ENCODE measurements around the gene HJURP.
A peak's percentile ranks its signal among the peaks of the same experiment; 100 is the strongest.

Gene HJURP, protein sequence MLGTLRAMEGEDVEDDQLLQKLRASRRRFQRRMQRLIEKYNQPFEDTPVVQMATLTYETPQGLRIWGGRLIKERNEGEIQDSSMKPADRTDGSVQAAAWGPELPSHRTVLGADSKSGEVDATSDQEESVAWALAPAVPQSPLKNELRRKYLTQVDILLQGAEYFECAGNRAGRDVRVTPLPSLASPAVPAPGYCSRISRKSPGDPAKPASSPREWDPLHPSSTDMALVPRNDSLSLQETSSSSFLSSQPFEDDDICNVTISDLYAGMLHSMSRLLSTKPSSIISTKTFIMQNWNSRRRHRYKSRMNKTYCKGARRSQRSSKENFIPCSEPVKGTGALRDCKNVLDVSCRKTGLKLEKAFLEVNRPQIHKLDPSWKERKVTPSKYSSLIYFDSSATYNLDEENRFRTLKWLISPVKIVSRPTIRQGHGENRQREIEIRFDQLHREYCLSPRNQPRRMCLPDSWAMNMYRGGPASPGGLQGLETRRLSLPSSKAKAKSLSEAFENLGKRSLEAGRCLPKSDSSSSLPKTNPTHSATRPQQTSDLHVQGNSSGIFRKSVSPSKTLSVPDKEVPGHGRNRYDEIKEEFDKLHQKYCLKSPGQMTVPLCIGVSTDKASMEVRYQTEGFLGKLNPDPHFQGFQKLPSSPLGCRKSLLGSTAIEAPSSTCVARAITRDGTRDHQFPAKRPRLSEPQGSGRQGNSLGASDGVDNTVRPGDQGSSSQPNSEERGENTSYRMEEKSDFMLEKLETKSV
- total RNA-seq = 3.4 to 28.7 (median 8.0) reads per million in 17 experiments

DNA sequence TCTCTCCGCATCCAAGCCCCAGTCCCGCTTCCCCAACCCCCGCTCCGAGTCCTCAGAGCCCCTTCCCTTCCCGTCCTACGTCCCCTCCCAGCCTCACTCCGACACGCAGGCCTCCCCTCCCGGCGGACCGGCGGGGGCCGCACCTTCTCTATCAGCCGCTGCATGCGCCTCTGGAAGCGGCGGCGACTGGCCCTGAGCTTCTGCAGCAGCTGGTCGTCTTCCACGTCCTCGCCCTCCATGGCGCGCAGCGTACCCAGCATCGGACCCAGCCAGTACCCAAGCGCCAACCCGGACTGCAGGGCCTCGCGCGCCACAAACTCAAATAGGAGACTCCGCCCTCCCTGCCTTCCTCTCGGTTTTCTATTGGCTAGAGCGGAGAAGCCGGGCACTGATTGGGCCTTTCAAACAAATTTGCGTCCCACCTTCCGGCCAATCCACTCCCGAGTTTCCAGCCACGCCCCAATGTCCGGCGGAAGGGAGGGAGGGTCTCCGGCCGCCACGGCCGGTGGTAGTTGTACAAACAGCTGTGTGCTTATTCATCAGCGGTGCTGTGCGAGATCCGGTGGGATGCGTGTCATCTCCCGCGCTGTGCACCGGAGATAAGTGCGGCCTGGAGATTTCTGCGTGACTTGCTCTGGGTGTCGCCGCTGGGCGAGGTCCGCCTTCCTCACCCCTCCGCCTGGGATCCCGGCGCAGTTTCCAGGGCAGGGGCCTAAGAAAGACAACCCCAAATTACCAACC is at the start of gene HJURP:
TSS of gene HJURP (minus strand) at position 295 of the 741 bp plus-strand sequence. CDS start at position 260, 35 bp downstream.
- peak; percentile 94 to 96 (median 96) for DNase-seq

DNA sequence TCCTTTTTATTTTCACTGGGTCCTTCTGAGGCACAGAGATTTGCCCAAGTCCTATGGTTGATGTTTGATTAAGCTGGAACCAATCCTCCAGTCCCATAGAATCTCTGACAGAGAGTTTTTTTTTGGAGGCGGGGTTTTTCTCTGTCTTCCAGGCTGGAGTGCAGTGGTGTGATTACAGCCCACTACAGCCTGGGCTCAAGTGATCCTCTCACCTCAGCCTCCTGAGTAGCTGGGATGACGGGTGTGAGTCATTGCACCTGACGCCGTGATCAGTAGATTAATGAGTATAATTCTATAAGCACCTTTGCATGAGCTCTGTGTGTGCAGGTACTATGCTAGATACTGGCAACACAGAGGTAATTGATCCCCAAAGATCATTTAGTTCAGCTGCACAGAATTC is 47.5 kb upstream of the HJURP start:
- no peak for DNase-seq

DNA sequence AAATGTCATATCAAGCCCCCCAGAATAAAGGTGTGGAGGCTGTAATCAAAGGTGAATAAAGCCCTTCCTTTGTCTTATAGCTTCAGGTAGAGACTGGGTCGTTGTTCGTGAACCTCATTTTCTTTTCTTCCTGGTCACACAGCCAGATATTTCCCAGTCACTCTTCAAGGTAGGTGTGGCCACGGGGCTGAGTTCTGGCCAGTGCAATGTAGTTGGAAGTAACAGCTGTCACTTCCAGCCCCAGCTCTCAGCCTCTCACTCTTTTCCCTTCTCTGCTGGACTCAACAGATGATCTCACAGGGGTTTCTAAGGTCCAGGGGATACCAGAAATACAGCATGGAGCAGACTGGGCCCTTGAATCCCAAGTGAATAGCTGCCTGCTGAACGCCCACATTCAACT is 47.0 kb upstream of the HJURP start:
- no peak for DNase-seq

DNA sequence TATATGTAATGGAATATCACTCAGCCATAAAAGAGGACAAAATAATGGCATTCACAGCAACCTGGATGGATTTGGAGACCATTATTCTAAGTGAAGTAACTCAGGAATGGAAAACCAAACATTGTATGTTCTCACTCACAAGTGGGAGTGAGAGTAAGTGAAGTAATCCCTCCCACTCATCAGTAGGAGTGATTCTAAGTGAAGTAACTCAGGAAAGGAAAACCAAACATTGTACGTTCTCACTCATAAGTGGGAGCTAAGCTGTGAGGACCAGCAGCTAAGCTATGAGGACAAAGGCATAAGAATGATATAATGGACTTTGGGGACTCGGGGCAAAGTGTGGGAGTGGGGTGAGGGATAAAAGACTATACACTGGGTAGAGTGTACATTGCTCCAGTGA is 41.9 kb upstream of the HJURP start:
- peak in 2 of 4 experiments; percentile 20 to 25 for DNase-seq

DNA sequence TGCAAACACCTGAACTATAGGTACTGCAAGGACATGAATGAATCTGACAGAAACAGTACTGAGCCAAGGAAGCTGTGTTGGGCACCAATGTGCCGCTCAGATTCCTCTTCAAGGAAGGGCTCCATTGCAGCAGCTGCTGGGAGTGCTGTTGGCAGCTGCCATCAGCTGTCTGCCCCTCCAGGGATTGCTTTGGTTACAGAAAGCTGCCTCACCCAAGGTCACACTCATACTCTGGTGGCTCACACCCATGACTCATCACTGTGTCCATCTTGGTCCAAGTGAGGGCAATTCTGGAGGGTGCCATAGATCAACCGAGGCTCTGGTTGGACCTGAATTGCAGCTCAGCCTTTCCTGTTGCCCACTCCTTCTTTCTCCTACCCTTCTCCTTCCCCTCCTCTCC is 38.5 kb upstream of the HJURP start:
- DNase-seq = no peak

DNA sequence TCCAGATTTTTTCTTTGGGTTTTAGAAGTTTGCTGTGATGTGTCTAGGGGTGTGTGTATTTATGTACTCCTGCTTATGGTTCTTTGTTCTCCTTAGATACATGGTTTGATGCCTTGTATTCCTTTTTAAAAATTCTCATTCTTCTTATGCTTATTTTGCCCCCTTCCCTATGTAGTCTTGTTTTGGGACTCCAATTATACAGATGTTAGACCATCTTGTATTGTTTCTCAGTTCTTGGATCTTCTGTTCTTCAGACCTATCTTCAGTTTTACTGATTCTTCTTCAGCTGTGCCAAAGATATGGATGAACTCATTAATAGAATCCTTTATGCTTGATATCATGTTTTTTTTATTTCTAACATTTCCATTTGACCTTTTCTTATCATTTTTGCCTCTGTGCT is 28.0 kb upstream of the HJURP start:
- no peak for DNase-seq

DNA sequence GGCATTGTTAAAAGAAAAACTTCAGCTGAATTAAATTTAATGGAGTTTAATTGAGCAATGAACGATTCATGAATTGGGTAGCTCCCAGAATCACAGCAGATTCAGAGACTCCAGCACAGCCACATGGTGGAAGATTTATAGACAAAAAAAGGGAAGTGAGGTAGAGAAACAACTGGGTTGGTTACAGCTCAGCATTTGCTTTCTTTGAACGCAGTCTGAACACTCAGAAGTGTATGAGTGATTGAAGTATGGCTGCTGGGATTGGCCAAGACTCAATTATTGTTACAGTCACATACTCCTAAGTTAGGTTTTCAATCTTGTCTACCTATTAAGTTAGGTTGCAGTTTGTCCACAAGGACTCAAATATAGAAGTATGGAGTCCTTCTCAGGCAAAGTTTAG is 17.8 kb upstream of the HJURP start:
- DNase-seq = peak; percentile 9 to 39 (median 26)

GRCh38 chr2:233871432-233871831 is 17.1 kb upstream of the HJURP start:
- DNase-seq = no peak

DNA sequence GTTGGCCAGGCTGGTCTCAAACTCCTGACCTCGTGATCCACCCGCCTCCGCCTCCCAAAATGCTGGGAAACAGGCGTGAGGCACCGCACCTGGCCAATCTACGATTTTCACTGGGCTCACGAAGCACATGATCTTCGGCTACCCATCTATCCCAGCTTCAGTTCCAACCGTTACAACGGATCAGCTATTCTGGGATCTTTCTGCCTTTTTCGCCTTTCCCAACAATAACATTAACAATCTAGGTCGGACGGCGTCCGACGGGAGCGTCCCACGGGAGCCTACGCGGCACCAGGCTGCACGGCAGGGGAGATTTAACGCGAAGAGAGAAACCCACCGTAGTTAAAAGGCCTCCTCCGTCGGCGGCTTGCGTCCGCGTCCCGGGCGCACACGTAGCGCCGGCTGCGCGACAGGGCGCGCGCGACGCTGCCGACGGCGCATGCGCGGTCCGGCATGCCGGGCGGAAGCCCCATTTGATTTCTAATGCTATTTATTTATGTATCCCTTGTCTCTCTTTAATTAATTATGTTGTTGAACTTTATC is 13.7 kb upstream of the HJURP start, which contains the start of gene MSL3B:
TSS of gene MSL3B (minus strand) at position 394 of the 540 bp plus-strand sequence.
- peak; percentile 72 to 91 (median 82) for DNase-seq

DNA sequence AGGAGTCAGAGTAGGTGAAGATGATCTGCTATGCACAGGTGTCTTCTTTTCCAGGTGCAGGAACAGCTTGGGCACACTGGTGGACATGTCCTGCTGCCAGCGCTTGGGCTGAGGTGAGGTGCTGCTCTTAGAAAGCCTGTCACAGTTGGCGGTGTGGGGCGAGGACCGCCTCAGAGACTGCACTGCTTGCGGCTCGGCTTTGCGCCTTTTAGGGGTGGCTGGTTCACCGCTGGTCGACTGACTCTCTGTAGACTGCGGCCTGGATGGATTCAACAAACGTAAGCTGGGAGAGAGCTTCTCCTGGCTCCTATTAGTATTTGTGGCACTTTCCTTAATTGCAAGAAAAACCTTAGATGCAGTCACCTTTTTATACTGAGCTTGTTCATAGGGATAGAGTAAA is 12.1 kb upstream of the HJURP start:
- DNase-seq = no peak

DNA sequence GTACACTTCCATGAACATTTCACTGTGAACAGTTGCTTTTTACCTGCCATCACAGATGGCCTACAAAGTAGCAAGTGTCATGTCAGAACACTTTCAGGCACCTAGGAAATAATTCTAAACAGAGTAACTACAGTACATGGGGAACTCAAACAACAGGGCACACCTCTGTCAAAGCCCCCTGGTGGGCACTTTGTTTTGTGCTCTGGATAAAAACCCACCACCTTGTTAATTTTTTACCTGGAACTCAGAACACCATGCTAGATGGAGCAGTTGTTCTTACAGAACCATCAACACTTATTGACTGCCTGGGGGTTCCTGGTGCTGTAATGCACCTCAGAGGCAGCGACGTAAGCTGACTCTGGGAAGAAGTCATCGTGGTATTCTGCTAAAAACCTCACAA is 11.5 kb upstream of the HJURP start:
- DNase-seq = no peak

GRCh38 chr2:233862261-233862768 is 8.0 kb upstream of the HJURP start:
- no peak for DNase-seq

- DNase-seq = no peak
Measured at GRCh38 chr2:233858331-233858730, 4.0 kb upstream of the HJURP start.

DNA sequence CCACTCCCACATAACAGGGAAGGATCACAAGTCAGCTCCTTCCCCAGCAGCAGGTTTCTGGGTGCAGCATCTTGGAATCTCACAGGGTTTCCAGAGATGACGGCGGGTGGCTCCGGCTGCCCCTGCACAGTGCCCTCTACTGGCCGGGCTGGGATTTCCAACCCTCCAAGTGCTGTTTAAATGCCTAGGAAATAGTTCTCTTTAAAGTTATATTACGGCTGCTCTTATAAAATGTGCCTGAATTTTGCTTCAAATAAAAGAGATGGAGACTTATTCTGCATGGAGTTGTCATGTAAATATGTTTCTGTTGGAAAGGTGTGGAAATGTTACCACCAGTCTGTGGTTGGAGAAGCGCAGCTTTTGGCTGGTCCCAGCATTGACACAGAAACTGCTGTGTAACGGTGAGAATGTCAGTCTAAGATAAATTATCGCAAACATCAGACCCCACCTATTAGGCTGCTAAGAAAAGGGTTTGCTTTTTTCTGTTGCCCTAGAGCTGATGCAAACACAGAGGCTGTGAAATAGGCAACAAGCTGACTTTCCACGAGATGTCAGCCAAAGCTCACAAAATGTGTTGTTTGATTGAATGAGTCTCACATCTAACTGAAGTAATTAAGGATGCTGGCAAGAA is 3.3 kb upstream of the HJURP start:
- peak; percentile 59 to 83 (median 68) for DNase-seq

DNA sequence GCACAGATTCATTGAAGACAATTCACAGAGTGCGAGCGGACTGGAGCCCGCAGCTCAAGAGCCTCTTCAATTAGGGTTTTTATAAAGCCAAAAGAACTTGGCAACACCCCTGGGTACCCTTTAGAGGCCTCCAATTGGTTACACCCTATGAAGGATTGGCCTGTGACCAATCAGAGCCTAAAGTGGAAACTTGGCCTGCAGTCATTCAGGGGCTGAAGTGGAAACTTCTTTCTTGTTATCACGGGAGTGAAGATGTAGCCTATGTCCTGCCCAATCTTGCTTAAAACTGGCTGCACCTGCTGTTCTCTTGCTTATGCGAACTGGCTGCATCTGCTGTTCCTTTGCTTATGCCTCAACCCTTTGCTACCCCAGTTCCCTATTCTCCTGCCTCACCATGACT is 1.8 kb upstream of the HJURP start:
- no peak for DNase-seq

DNA sequence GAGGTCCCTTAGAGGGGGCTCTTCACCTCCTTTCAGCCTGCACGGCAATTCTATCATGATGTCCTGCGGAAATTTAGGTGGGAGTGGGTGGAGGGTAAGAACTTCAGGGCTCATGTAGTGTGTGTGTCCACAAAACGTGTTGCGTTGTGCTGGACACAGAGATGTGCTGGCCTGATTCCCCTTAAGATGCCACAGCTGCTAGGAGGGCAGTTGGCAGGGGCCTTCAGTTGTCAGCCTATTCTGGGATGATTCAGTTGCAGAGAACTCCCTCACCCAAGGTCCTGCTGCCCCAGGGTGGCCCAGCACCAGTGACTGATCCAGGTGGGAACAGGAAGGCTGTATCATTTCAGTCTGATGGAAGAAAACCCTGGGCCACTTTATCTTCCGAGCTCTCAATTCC is 1.0 kb upstream of the HJURP start:
- no peak for DNase-seq

GRCh38 chr2:233853883-233854240 is 473 bp downstream of the HJURP start:
- DNase-seq = no peak

DNA sequence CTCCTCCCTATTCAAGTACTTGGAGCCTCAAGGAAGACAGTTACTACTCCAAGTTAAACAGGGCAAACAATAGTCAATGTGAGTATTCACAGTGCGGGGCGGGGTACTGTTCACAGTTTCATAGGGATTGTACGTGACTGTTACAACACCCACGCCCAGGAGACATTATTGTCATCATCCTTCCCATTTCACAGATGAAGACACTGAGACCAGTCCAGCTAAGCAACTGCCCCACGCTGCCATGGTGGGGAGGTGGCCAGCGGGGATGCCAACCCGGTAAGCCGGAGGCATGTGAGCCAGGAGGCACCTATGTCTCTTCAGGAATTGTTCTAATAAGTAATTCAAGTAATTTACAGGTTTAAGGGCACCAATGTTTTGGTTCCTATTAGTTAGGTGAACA is 982 bp downstream of the HJURP start:
- no peak for DNase-seq

- DNase-seq = peak; percentile 70 to 81 (median 76)
Measured at GRCh38 chr2:233852056-233852455, 2.3 kb downstream of the HJURP start.

GRCh38 chr2:233851169-233851568 is 3.2 kb downstream of the HJURP start:
- no peak for DNase-seq

DNA sequence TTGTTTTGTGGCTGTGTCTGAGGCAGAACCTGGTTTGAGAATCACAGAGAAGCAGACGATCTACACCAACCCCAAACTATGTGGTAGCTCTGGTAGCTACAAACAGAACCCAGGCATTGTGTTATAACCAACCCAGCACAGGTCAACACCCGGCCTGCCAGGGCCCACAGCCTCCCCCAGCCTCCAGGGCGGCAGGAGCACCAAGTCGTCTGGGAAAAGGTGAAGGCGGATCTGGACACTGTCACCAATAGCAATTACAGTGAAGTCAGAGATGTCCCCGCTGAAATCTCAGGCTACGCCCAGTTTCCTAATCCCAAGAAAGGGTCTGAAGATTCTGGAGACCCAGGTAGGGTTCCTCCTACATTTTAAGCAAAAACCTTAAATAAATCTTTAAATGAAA is 3.6 kb downstream of the HJURP start:
- DNase-seq = no peak

DNA sequence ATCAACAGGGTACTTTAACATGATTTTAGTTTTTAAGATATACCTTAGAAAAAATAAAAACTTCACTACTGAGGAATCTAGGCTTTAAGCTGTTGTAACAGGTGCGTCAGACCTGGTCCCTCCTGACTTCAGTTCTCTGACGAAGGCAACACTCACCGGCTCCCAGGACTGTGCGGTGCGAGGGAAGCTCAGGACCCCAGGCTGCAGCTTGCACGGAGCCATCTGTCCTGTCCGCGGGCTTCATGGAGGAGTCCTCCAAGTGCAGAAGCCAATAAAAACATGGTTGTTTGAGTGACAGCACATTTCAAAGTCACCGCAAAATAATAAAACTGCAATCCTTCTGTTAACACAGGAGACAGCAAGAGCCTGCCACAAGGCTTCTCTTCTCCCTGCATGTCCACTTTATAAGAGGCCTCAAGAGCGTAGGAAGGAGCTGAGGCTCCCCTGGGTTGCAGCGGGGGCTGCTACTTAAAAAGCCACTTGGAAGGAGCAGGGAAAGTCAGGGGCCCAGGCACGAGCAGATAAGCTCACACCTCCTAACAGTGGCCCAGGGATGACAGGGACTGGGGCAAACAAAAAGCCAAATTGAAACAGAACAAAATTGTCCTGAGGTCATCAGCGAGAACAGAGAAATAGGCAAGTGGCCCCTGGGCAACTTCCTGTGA is 4.6 kb downstream of the HJURP start:
- DNase-seq = no peak
